Mesothelial cell of epicardium (in vitro differentiated cells): ENCODE results near the gene KIAA0753. TPM values are rescaled to one million over a fixed set of nuclear protein-coding genes. Genes with fewer than 3 reads are reported as not detected.
A peak's percentile ranks its signal among the peaks of the same experiment; 100 is the strongest.
"Not testable (repeated sequence)": the region's sequence is repeated elsewhere in the genome, so short reads cannot be mapped to it uniquely, and the experiment has no call there.

Experiments
- DNase-seq, 2 experiments: peaks; one replicate each; pipeline ENCODE4 v3.0.0; 2021; ENCODE audit warnings: low spot score in 2 of 2; ENCODE audit not compliant: unreplicated experiment in 2 of 2
- H3K27ac Mint-ChIP-seq: 2 replicates; pipeline ENCODE4 v1.8.0; 2021; ENCODE audit warnings: mixed read lengths
- H3K27me3 Mint-ChIP-seq: 2 replicates; pipeline ENCODE4 v1.8.0; 2021; ENCODE audit warnings: low read depth, mixed read lengths
- H3K36me3 Mint-ChIP-seq: 2 replicates; pipeline ENCODE4 v1.8.0; 2021; ENCODE audit warnings: mixed read lengths
- H3K4me1 Mint-ChIP-seq: 2 replicates; pipeline ENCODE4 v1.8.0; 2021; ENCODE audit warnings: mixed read lengths
- H3K4me3 Mint-ChIP-seq: 2 replicates; pipeline ENCODE4 v1.8.0; 2021; ENCODE audit warnings: mild to moderate bottlenecking, moderate library complexity, mixed read lengths
- H3K9me3 Mint-ChIP-seq: 2 replicates; pipeline ENCODE4 v1.8.0; 2021; ENCODE audit warnings: mixed read lengths
- CTCF ChIP-seq: fragments of 200-600 bp; sonication (generic); IDR thresholded peaks from one replicate; pipeline ENCODE4 v1.5.0; 2021; ENCODE audit warnings: antibody characterized with exemption; ENCODE audit not compliant: unreplicated experiment
- total RNA-seq: library from RNA; stranded (reverse); gene quantifications from 3 replicates; pipeline ENCODE4 v1.2.1, GENCODE V29; 2021

KIAA0753 gene
- total RNA-seq, 1 donor from 2014 or later = 41.1 TPM

DNA sequence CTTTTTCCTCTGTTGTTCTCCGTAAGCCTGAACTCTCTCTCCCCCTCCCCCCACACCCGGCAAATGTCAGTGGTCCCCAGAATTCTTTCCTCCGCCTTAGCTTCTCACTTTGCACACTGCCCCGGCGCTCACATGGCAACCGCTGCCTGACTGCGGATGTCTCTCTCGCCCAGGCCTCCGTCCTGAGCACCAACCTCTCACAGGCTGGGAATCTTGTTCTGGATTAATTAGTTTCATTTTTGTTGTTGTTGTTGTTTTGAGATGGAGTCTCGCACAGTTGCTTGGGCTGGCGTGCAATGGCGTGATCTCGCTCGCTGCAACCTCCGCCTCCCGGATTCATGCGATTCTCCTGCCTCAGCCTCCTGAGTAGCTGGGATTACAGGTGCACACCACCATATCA is 27.7 kb upstream of the KIAA0753 start:
- Mint-ChIP-seq H3K4me1 (no peaks in the 10 kb centered on the region), H3K4me3 (no peak overlapping the region), H3K27ac (no peak overlapping the region), H3K27me3 (peaks cover 38% of the 10 kb centered on the region), H3K36me3 (no peaks in the 10 kb centered on the region), H3K9me3 (no peaks in the 10 kb centered on the region)
- no peak for TF ChIP-seq CTCF
- DNase-seq = no peak

- Mint-ChIP-seq H3K9me3 (no peaks in the 10 kb centered on the region), H3K4me1 (no peaks in the 10 kb centered on the region), H3K27me3 (peaks cover 43% of the 10 kb centered on the region), H3K4me3 (no peak overlapping the region), H3K36me3 (no peaks in the 10 kb centered on the region), H3K27ac (no peak overlapping the region)
- DNase-seq = no peak
- TF ChIP-seq CTCF = no peak
Observed at GRCh38 chr17:6667516-6667915, 27.0 kb upstream of the KIAA0753 start.

DNA sequence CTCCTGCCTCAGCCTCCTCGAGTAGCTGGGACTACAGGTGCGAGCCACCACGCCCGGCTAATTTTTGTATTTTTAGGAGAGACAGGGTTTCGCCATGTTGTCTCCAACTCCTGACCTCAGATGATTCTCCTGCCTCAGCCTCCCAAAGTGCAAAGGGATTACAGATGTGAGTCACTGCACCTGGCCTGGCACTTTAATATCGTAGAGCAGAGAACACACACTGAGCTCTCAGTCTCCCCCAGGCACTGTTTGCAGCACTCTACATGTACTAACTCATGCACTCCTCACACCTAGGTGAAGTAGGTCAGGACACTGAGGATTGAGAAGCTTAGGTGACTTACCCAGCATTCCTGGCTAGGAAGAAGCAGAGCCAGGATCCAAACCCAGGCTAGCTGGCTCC is 26.0 kb upstream of the KIAA0753 start:
- TF ChIP-seq CTCF = no peak
- peaks cover 51% of the 10 kb centered on the region for H3K27me3 Mint-ChIP-seq
- H3K4me1 Mint-ChIP-seq = no peaks in the 10 kb centered on the region
- DNase-seq = no peak
- no peaks in the 10 kb centered on the region for H3K9me3 Mint-ChIP-seq
- H3K27ac Mint-ChIP-seq = no peak overlapping the region
- no peak overlapping the region for H3K4me3 Mint-ChIP-seq
- H3K36me3 Mint-ChIP-seq = no peaks in the 10 kb centered on the region

- Mint-ChIP-seq H3K4me3 (no peak overlapping the region), H3K27me3 (peaks cover 56% of the 10 kb centered on the region), H3K4me1 (no peaks in the 10 kb centered on the region), H3K27ac (no peak overlapping the region), H3K36me3 (no peaks in the 10 kb centered on the region), H3K9me3 (no peaks in the 10 kb centered on the region)
- TF ChIP-seq CTCF = peak; percentile 81
- DNase-seq = peak; percentile 53 to 71
Observed at GRCh38 chr17:6666077-6666521, 25.6 kb upstream of the KIAA0753 start.

DNA sequence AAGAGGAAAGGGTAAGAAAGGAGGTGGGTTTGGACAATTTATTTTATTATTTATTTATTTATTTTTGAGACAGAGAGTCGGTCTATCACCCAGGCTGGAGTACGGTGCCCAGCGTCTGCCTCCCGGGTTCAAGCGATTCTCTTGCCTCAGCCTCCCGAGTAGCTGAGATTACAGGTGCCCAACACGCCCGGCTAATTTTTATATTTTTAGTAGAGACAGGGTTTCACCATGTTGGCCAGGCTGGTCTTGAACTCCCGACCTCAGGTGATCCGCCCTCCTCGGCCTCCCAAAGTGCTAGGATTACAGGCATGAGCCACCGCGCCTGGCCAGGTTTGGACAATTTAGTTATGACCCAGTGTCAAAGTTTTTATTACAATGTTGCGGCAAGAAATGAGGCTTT is 22.7 kb upstream of the KIAA0753 start:
- DNase-seq, H3K4me1 Mint-ChIP-seq, H3K27ac Mint-ChIP-seq, H3K36me3 Mint-ChIP-seq, H3K9me3 Mint-ChIP-seq, H3K4me3 Mint-ChIP-seq: not testable (repeated sequence)
- H3K27me3 Mint-ChIP-seq = peaks cover 65% of the 10 kb centered on the region

- H3K27ac Mint-ChIP-seq = no peak overlapping the region
- H3K36me3 Mint-ChIP-seq = peaks cover 2% of the 10 kb centered on the region
- no peak for TF ChIP-seq CTCF
- H3K27me3 Mint-ChIP-seq = peaks cover 68% of the 10 kb centered on the region
- DNase-seq = no peak
- no peaks in the 10 kb centered on the region for H3K4me1 Mint-ChIP-seq
- no peak overlapping the region for H3K4me3 Mint-ChIP-seq
- H3K9me3 Mint-ChIP-seq = no peaks in the 10 kb centered on the region
Observed at GRCh38 chr17:6661464-6661848, 20.9 kb upstream of the KIAA0753 start.
